Memory B cell (primary cell): ENCODE measurements around the gene DCLRE1B.

Experiments
- ATAC-seq: fragments of 150-1000 bp; cut with Tn5 transposase; 2 replicates; pipeline ENCODE4 v1.10.0; 2021; ENCODE audit warnings: low read depth, mild to moderate bottlenecking, moderate library complexity
- DNase-seq, 2 donors: peaks; one replicate each; pipeline ENCODE4 v3.0.0; 2022; ENCODE audit warnings: low spot score in 2 of 2
- H3K27ac Mint-ChIP-seq: one replicate; pipeline ENCODE4 v1.8.0; 2022; ENCODE audit warnings: mild to moderate bottlenecking, moderate library complexity, mixed read lengths
- H3K27me3 Mint-ChIP-seq: one replicate; pipeline ENCODE4 v1.8.0; 2022; ENCODE audit warnings: mixed read lengths
- H3K36me3 Mint-ChIP-seq: one replicate; pipeline ENCODE4 v1.8.0; 2022; ENCODE audit warnings: mild to moderate bottlenecking, mixed read lengths
- H3K4me1 Mint-ChIP-seq: one replicate; pipeline ENCODE4 v1.8.0; 2022; ENCODE audit warnings: mixed read lengths
- H3K4me3 Mint-ChIP-seq: one replicate; pipeline ENCODE4 v1.8.0; 2022; ENCODE audit warnings: mild to moderate bottlenecking, moderate library complexity, mixed read lengths
- H3K9me3 Mint-ChIP-seq: one replicate; pipeline ENCODE4 v1.8.0; 2022; ENCODE audit warnings: mixed read lengths

DCLRE1B gene

DNA sequence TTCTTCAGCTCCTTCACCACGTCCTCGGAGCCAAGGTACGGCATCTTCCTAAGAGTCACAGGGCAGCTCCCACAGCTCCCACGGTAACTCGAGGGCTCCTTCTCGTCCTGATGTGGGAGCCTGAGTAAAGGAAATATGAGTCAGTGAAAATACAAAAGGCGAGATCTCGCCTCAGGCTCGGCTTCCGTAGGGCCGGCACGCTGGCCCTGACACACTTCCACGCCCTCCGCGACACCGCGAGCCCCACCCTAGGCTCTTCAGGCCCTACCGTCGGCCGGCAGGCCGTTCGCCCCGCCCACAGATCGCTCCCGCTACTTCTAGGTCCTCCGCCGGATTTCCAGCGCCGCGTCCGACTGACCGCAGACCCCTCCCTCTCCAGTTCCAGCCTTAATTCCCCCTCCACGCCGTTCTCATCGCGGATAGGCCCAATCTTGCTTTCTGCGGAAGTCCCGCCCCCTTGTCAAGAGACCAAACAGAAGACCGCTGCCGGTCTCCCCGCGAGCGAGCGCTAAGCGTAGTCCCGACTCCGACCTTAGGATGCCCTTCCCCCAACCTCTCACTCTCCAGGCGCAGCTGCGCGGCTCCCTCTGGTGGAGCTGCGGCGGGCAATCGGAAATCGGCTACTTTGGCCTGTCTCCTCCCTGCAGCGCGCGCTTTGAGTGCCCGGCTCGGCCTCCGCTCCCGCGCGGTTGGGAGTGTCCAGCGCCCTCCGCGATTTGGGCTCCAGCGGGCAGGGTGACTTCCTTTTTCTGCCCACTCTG lies at the start of gene DCLRE1B, which contains the start of gene AP4B1:
TSS of gene DCLRE1B (plus strand) at position 653 of the 761 bp plus-strand sequence. CDS start 261 bp downstream, outside the sequence.
TSS of gene AP4B1 (minus strand) at position 126 of the 761 bp plus-strand sequence. CDS start at position 44, 82 bp downstream.
- Mint-ChIP-seq H3K36me3 (peaks cover 12% of the 10 kb centered on the region), H3K27me3 (no peaks in the 10 kb centered on the region), H3K27ac (peak within 1 kb of the TSS; percentile 98), H3K4me3 (peak within 1 kb of the TSS; percentile 97), H3K9me3 (no peaks in the 10 kb centered on the region), H3K4me1 (peaks cover 29% of the 10 kb centered on the region)
- ATAC-seq, result peak; percentile 88
- DNase-seq, result peak; percentile 87 to 96

DNA sequence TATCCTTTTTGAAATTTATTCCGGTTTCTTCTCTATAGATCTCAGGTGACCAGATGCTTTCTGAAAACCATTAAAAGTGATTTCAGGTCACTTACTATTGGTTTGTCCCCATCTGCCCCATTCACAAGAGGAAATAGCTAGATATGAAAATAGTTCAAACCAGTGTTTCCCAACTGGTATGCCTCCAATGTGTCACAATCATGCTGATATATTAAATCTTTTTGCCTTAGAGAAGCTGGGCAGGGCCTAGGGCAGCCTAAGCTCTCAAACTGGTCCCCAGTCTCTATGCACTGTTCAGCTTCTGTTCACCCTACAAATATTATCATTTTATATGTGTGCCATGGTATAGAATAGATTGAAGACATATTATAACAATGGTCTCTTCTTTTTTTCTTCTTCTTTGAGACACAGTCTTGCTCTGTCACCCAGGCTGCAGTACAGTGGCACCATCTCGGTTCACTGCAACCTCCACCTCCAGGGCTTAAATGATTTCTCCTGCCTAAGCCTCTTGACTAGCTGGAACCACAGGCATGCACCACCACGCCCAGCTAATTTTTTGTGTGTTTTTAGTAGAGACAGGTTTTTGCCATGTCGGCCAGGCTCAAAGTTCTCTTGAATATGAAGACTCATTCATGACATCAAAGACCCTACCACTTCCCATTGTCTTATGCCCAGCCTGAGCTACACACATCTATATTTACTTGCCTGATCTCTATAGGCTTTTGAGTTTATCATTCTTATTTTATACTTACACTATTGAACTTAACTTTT lies 49.3 kb upstream of the DCLRE1B start:
- Mint-ChIP-seq H3K9me3 (no peaks in the 10 kb centered on the region), H3K4me1 (peaks cover 29% of the 10 kb centered on the region), H3K27me3 (no peaks in the 10 kb centered on the region), H3K36me3 (peaks cover 12% of the 10 kb centered on the region), H3K27ac (no peak overlapping the region), H3K4me3 (no peak overlapping the region)
- no peak for DNase-seq
- ATAC-seq, result no peak

DNA sequence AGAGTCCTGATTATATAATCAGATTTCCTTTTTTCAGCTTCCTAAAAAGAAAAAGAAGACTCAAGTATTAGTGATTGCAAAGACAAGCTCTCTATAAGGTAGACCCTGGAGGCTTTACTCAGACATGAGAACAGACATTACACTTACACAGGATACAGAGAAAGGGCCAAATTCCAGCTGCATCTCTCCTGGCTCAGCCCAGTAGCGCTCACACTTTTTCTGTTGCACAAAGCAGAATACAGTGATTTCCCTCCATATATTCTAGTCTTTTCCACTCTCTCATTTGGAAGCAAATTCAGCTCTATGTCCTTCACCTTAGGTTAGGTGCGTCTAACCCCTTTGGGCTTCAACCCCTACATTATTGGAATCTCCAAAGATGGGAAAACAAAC lies 48.7 kb upstream of the DCLRE1B start:
- Mint-ChIP-seq H3K36me3 (peaks cover 11% of the 10 kb centered on the region), H3K4me3 (no peak overlapping the region)

DNA sequence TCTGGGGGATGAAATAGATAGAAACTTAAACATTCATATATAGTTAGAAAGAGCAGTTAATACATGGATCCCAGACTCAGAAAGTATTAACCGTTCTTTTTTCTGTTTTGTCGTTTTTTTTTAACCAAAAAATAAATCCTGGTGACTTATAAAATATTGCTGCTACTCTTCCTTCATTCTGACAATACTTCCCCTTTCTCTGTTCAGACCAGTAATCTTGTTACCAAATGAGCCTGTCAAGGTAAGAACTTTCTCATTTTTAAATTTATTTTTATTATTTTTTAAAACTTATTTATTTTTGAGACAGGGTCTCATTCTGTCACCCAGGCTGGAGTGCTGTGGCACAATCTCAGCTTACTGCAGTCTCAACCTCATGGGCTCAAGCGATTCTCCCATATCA lies 47.4 kb upstream of the DCLRE1B start:
- DNase-seq, result no peak
- ATAC-seq, result no peak
- Mint-ChIP-seq H3K4me1 (peaks cover 42% of the 10 kb centered on the region), H3K27me3 (no peaks in the 10 kb centered on the region), H3K4me3 (peak overlapping the region; percentile 67), H3K9me3 (no peaks in the 10 kb centered on the region), H3K36me3 (peaks cover 16% of the 10 kb centered on the region), H3K27ac (peak overlapping the region; percentile 80)

More for the DNA sequence above, 48.7 kb upstream of the DCLRE1B start:
- peaks cover 31% of the 10 kb centered on the region for H3K4me1 Mint-ChIP-seq
- no peak overlapping the region for H3K27ac Mint-ChIP-seq
- H3K27me3 Mint-ChIP-seq, result no peaks in the 10 kb centered on the region
- no peak for DNase-seq
- no peaks in the 10 kb centered on the region for H3K9me3 Mint-ChIP-seq
- no peak for ATAC-seq

DNA sequence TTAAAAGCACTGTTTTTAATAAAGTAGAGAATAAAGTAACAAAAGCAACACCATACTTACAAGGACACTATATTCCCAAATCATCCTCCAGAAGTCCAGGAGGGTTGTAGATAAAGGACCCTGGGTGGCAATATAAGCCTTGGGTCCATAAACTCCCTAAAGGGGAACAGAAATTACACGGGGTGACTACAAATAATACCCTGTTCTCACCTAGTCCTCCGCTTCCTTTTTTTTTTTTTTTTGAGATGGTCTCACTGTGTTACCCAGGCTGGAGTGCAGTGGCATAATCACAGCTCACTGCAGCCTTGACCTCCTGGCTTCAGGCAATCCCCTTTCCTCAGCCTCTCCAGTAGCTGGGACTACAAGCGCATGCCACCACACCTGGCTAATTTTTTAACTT lies 46.7 kb upstream of the DCLRE1B start:
- H3K9me3 Mint-ChIP-seq, result no peaks in the 10 kb centered on the region
- H3K4me1 Mint-ChIP-seq, result peaks cover 46% of the 10 kb centered on the region
- H3K36me3 Mint-ChIP-seq, result peaks cover 20% of the 10 kb centered on the region
- peak overlapping the region; percentile 67 for H3K4me3 Mint-ChIP-seq
- H3K27me3 Mint-ChIP-seq, result no peaks in the 10 kb centered on the region
- no peak for DNase-seq
- peak; percentile 72 for ATAC-seq
- H3K27ac Mint-ChIP-seq, result peak overlapping the region; percentile 80

DNA sequence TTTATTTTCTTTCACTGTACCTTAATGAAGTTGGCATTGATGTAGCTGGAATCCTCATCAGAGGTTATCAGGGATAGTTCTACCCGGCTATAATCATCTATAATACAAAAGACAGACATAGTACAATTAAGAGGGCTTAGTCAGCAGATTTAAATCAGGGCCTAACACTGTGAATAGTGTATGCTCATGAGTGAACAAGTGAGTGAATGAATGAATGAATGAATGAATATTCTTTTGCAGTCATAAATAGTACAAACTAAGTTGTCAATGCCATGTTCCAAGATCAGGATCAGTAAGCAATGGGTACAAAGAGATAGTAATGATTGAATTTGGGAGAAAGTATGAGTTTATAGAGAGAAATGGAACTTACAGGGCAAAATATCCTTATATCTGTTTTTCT lies 46.1 kb upstream of the DCLRE1B start:
- H3K27ac Mint-ChIP-seq, result peak overlapping the region; percentile 80
- no peak for ATAC-seq
- H3K4me3 Mint-ChIP-seq, result peak overlapping the region; percentile 67
- peaks cover 46% of the 10 kb centered on the region for H3K4me1 Mint-ChIP-seq
- no peak for DNase-seq
- peaks cover 22% of the 10 kb centered on the region for H3K36me3 Mint-ChIP-seq
- no peaks in the 10 kb centered on the region for H3K9me3 Mint-ChIP-seq
- H3K27me3 Mint-ChIP-seq, result no peaks in the 10 kb centered on the region

DNA sequence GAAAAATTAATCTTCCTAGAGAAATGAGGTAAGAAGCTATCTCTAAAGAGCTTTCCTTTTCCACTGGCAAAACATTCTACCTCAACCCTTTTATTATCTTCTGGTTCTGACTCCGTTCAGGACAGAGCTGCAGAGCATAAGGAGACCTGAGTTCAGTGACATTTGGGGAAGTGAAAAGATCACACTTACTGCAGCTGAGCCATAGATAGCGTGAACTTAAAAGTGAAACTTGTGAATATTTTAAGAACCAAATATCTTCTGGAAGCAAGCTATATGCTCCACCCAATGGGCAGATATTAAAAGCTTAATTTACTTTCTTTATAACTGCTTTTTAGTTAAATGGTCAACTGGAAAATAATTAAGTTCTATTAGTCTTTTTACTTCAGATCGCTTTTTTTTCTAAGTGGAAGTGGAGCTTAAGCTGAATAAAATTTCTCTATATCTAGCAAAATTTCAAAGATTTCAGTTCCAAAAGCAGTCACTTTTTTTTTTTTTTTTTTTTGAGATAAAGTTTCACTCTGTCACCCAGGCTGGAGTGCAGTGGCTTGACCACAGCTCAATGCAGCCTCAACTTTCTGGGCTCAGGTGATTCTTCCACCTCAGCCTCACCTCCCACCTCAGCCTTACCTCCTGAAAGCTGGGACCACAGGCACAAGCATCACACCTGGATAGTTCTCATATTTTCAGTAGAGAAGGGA lies 45.5 kb upstream of the DCLRE1B start:
- Mint-ChIP-seq H3K27ac (peak overlapping the region; percentile 80), H3K27me3 (no peaks in the 10 kb centered on the region), H3K4me3 (peak overlapping the region; percentile 67), H3K36me3 (peaks cover 21% of the 10 kb centered on the region), H3K4me1 (peaks cover 46% of the 10 kb centered on the region), H3K9me3 (no peaks in the 10 kb centered on the region)
- DNase-seq (peak in 1 of 2 donors; percentile 43), ATAC-seq (peak; percentile 85)

DNA sequence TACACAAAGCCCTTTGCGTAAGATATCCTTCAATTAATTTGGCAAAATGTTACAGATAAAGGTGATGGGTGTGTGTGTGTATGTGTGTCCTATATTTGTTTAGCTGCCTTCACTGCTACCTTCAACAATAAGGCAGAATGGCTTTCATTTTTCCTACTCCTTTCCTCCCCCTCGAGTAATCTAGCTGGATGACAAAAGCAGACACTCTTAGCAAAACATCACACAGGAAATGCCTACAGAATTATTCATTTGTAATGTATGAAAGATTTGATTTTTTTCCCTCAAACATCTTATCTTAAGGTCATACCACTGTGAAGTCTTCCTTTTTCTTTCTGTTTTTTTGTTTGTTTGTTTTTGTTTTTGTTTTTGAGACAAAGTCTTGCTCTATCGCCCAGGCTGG lies 44.2 kb upstream of the DCLRE1B start:
- ATAC-seq, result no peak
- peaks cover 21% of the 10 kb centered on the region for H3K36me3 Mint-ChIP-seq
- no peaks in the 10 kb centered on the region for H3K27me3 Mint-ChIP-seq
- peak overlapping the region; percentile 7 for H3K4me3 Mint-ChIP-seq
- H3K9me3 Mint-ChIP-seq, result no peaks in the 10 kb centered on the region
- peak overlapping the region; percentile 80 for H3K27ac Mint-ChIP-seq
- DNase-seq, result no peak
- H3K4me1 Mint-ChIP-seq, result peaks cover 50% of the 10 kb centered on the region

DNA sequence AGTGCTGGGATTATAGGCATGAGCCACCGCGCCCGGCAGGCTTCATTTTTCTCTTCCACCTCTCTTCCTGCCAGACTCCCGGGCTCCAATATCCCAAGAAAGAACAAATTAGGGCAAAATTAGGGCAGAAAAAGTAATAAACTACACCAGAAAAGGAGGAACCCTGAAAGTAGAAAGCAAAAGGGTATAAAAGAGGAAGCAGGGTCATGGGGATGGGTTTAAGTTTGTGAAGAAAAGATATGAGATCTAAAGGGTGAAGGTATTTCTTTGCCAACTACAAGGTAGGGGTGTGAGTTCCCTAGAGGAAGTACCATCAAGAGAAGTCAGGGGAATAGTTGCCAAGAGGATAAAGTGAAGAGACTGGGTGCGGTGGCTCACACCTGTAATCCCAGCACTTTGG lies 43.5 kb upstream of the DCLRE1B start:
- Mint-ChIP-seq H3K27me3 (no peaks in the 10 kb centered on the region), H3K4me1 (peaks cover 52% of the 10 kb centered on the region), H3K9me3 (no peaks in the 10 kb centered on the region), H3K27ac (peak overlapping the region; percentile 80), H3K36me3 (peaks cover 17% of the 10 kb centered on the region), H3K4me3 (peak overlapping the region; percentile 32)
- ATAC-seq, result no peak
- DNase-seq, result no peak

DNA sequence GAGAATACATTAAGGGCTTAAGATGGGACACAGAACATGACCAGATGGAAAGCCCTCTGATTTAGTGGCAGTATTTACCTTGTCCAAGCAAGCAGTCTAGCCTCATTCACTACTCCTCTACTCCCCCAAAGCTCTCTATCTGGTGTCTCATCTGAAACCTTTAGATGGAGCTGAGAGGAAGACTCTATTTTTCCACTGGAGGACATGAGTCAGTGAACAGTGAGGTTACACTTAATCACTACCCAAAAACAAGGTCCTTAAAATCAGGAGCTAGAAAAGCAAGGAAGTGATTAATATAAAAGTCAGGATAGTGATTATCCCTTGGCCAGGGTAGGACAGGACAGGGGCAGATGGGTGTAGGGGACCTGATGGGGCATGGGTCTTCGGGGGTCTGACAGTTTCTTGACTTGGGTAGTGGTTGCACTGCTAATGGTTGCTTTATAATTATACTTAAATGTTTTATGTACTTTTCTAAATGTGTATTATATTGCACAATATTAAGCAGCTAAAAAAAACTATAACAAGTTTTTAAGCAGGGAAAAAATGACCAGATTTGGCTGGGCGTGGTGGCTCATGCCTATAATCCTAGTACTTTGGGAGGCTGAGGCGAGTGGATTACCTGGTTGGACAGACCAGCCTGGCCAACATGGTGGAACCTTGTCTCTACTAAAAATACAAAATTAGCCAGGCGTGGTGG lies 36.6 kb upstream of the DCLRE1B start:
- no peaks in the 10 kb centered on the region for H3K9me3 Mint-ChIP-seq
- peaks cover 8% of the 10 kb centered on the region for H3K36me3 Mint-ChIP-seq
- DNase-seq (no peak), ATAC-seq (no peak)
- H3K4me1 Mint-ChIP-seq, result peaks cover 29% of the 10 kb centered on the region
- no peak overlapping the region for H3K4me3 Mint-ChIP-seq
- peak overlapping the region; percentile 47 for H3K27ac Mint-ChIP-seq
- H3K27me3 Mint-ChIP-seq, result no peaks in the 10 kb centered on the region

DNA sequence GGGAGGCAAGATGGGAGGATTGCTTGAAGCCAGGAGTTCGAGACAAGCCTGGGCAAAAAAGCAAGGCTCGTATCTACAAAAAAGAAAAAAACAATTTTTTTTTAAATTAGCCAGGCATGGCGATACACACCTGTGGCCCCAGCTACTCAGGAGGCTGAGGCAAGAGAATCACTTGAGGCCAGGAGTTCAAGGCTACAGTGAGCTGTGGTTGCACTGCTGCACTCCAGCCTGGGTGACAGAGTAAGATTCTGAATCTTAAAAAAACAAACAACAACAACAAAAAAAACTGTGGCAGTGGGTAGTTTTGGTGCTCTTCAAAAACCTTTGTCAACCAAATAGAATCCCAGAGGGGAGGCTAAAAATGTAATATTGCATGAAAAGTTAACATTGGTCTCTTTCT lies 34.3 kb upstream of the DCLRE1B start:
- no peak for ATAC-seq
- Mint-ChIP-seq H3K4me1 (peaks cover 33% of the 10 kb centered on the region), H3K27me3 (no peaks in the 10 kb centered on the region), H3K36me3 (peaks cover 6% of the 10 kb centered on the region), H3K4me3 (peak overlapping the region; percentile 78), H3K9me3 (no peaks in the 10 kb centered on the region), H3K27ac (peak overlapping the region; percentile 96)
- DNase-seq, result no peak

DNA sequence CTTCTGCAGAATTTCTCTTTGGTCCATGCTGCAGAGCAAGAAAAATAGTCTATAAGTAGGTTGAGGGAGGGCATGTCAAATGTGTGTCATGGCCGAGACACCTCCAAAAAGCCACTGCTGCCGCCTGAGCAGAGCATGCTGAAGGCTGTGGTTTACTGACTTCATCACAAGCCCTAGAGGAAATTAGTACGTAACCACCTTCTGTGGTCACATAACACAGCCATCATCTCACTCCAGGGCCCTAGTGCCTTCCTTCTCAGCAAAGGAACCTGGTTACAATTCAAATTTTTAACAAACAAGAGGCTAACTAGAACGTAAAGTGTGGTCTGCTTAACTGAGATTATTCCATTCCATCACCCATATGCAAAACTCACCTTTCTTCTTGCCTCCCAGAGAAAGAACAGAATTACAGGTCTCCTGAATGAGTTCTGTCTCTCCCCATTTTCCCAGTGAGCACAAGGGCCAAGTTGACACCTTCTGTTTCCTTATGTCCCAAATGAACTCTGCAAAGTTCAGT lies 33.5 kb upstream of the DCLRE1B start, which contains the start of gene PTPN22:
TSS of gene PTPN22 (minus strand) at position 116 of the 517 bp plus-strand sequence.
- Mint-ChIP-seq H3K27me3 (no peaks in the 10 kb centered on the region), H3K9me3 (no peaks in the 10 kb centered on the region), H3K36me3 (peaks cover 4% of the 10 kb centered on the region), H3K27ac (peak within 1 kb of the TSS; percentile 96), H3K4me1 (peaks cover 30% of the 10 kb centered on the region), H3K4me3 (peak within 1 kb of the TSS; percentile 86)
- ATAC-seq (peak; percentile 99), DNase-seq (peak; percentile 40 to 75)

DNA sequence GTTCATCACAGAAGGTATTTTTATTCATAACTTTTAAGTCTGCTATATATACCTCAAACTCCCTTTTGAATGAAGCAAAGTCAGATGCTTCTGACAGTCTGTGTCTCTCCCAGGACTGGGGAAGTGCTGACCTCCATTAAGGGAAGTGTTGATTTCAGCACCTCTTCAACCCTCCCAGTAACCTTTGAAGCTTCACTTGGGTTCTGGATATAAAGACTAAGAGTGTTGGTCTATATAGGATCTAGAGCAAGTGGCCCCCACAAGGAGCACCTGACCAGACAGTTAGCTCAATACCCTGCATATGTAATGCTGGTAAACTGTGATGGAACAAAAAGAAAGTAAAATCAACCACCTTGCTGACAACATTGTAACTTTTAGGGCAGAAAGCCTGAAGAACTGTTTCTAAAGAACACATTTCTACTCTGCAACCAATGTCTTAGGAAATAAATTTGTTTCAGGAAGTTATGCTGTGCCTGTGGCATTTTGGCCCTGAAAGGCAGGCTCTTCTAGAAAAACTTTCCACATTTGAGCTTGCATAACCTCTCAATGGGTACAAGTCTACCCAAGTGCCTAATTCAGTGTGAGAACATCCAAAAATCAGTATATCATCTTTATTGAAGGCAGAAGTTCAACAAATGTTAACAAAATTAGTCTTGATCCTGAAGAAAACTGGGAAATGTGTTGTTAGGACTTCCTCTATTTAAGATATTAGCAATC lies 32.7 kb upstream of the DCLRE1B start:
- no peaks in the 10 kb centered on the region for H3K27me3 Mint-ChIP-seq
- ATAC-seq, result peak; percentile 6
- H3K4me1 Mint-ChIP-seq, result peaks cover 28% of the 10 kb centered on the region
- H3K27ac Mint-ChIP-seq, result peak overlapping the region; percentile 96
- peak overlapping the region; percentile 86 for H3K4me3 Mint-ChIP-seq
- DNase-seq, result no peak
- no peaks in the 10 kb centered on the region for H3K9me3 Mint-ChIP-seq
- H3K36me3 Mint-ChIP-seq, result peaks cover 4% of the 10 kb centered on the region
